Spleen (tissue), 11 donors: ENCODE data around the gene SRF. TPM values are rescaled to one million over a fixed set of nuclear protein-coding genes. Genes with fewer than 3 reads are reported as not detected.

Source experiments
- DNase-seq: peaks from one replicate; pipeline ENCODE4 v3.0.0-alpha.2; 2020
- H3K27ac ChIP-seq, 8 donors: fragments of 200-600 bp; sonication (generic) in 7 of 8; 1 replicate in 4 of 8; 2 replicates in 4 of 8; pipeline versions ENCODE4 v1.5.0 to v1.8.0; 2016 to 2021; ENCODE audit warnings: inconsistent platforms in 4 of 8, mild to moderate bottlenecking in 4 of 8, moderate library complexity in 1 of 8
- H3K27me3 ChIP-seq, 7 donors: fragments of 200-600 bp; sonication (generic) in 6 of 7; replicated peaks in 1 of 7; 1 replicate in 4 of 7; 2 replicates in 3 of 7; pipeline versions ENCODE4 v1.5.0 to v1.8.0; 2016 to 2021; ENCODE audit warnings: inconsistent platforms in 3 of 7, mild to moderate bottlenecking in 1 of 7
- H3K36me3 ChIP-seq, 6 donors: fragments of 200-600 bp; sonication (generic) in 5 of 6; 1 replicate in 4 of 6; 2 replicates in 2 of 6; pipeline versions ENCODE4 v1.5.0 to v1.8.0; 2016 to 2021; ENCODE audit warnings: inconsistent platforms in 2 of 6
- H3K4me1 ChIP-seq, 6 donors: fragments of 200-600 bp; sonication (generic) in 5 of 6; 1 replicate in 3 of 6; 2 replicates in 3 of 6; pipeline versions ENCODE4 v1.5.0 to v1.8.0; 2016 to 2021; ENCODE audit warnings: inconsistent platforms in 3 of 6
- H3K4me3 ChIP-seq, 8 donors: fragments of 200-600 bp; sonication (generic) in 7 of 8; 1 replicate in 4 of 8; 2 replicates in 4 of 8; pipeline versions ENCODE4 v1.5.0 to v1.8.0; 2016 to 2021; ENCODE audit warnings: inconsistent platforms in 4 of 8, mild to moderate bottlenecking in 4 of 8, moderate library complexity in 2 of 8
- H3K9me3 ChIP-seq, 8 donors: fragments of 200-600 bp; sonication (generic) in 7 of 8; 1 replicate in 4 of 8; 2 replicates in 4 of 8; pipeline versions ENCODE4 v1.5.0 to v1.8.0; 2016 to 2021; ENCODE audit warnings: inconsistent platforms in 4 of 8
- CTCF ChIP-seq, 11 experiments: fragments of 200-600 bp in 7 of 11; fragments of 450-650 bp in 4 of 11; sonication (generic) in 4 of 11; IDR thresholded peaks in 8 of 11; conservative IDR thresholded peaks in 3 of 11; 1 replicate in 7 of 11; 2 replicates in 4 of 11; pipeline versions ENCODE4 v1.4.0 to v1.8.0; 2016 to 2021; ENCODE audit warnings: antibody characterized with exemption in 11 of 11, inconsistent platforms in 4 of 11, mild to moderate bottlenecking in 1 of 11
- POLR2A ChIP-seq, 3 donors: fragments of 450-650 bp; IDR thresholded peaks; one replicate each; pipeline ENCODE4 v1.5.1; 2017; ENCODE audit warnings: antibody characterized with exemption in 3 of 3, mild to moderate bottlenecking in 1 of 3
- POLR2AphosphoS5 ChIP-seq, 3 donors: sonication (generic); formaldehyde crosslinking; IDR thresholded peaks; one replicate each; pipeline ENCODE4 v1.5.1; 2017; ENCODE audit warnings: antibody characterized with exemption in 3 of 3
- WGBS, 5 donors: extraction: QIAGEN DNeasy Blood & Tissue Kit in 3 of 5; methylation state at CpG; one replicate each; pipeline versions ENCODE4 v1.1.5 to v1.1.7; 2013 to 2018; 5-methylcytosine and 5-hydroxymethylcytosine counted together
- intact Hi-C: fragments of 100-400 bp; cut with DNase I; formaldehyde crosslinking; loops from one replicate; pipeline ENCODE4 v1.15.0; 2023; ENCODE audit warnings: low total_unique reads
- polyA plus RNA-seq, 3 donors: library from polyadenylated mRNA; stranded (reverse); fragments of 200-250 nt; gene quantifications; one replicate each; pipeline ENCODE4 v1.2.1, GENCODE V29; 2013
- total RNA-seq, 7 donors: library from RNA; depleted of rRNA in 3 of 7; stranded (reverse); fragments of >200 nt in 3 of 7; fragmentation: NEBNext Ultra II Directional in 4 of 7; extraction: Animal tissue kit (Norgen Biotek cat#: 25700) in 4 of 7; gene quantifications; one replicate each; pipeline versions ENCODE4 v1.1.0 to v1.2.1, GENCODE V29; 2016 to 2021
- donor health status: healthy with polysubstance abuse.
- donor health status: DM: no; HTN: no; CAD: no; lungs with moderate emphysema.
- donor health status: DM: no; HTN: no; CAD: no.
- donor health status: Bipolar disorder and iron deficiency.
- donor health status: healthy.
- donor health status: DM: no; HTN: no; CAD: no.
- donor health status: DM: yes; HTN: yes; CAD: no.

SRF gene
- total and polyA plus RNA-seq, 10 donors: 11.6 to 45.6 (median 25.6) TPM

- Histone ChIP-seq H3K9me3 (no peaks in the 10 kb centered on the region), H3K27me3 (no peaks in the 10 kb centered on the region), H3K27ac (no peak overlapping the region), H3K36me3 (peaks cover 0 to 75% (median 48%) of the 10 kb centered on the region in 6 donors), H3K4me1 (peaks cover 17 to 51% (median 30%) of the 10 kb centered on the region in 6 donors), H3K4me3 (no peak overlapping the region)
- WGBS, 5 donors: 94 to 98% (median 97%) methylated on average over 4 of the region's 4 CpGs
- TF ChIP-seq POLR2AphosphoS5 (IDR thresholded peaks at IDR 0.05): no peak
- no peak for TF ChIP-seq CTCF (IDR thresholded peaks at IDR 0.05 in 8 of 11, conservative IDR thresholded peaks at IDR 0.05 in 3 of 11)
- no peak for TF ChIP-seq POLR2A (IDR thresholded peaks at IDR 0.05)
- DNase-seq: peak; percentile 20
- intact Hi-C loops: no loop called here
Measured at GRCh38 chr6:43186706-43187105, 15.6 kb downstream of the SRF start.

DNA sequence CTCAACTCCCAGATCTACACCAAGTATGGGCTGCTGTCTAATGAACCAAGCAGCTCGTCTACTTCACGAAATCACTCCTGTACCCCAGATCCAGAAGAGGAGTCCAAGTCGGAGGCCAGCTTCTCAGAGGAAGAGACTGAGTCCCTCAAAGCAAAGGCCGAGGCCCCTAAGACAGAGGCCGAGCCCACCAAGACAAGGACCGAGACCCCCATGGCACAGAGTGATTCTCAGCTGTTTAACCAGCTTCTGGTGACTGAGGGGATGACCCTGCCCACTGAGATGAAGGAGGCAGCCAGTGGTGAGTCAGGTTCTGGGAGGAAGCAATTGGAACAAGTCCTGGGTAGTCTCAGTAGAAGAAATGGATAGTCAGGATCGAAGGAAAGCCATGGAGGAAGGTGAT lies 16.8 kb downstream of the SRF start:
- H3K9me3 ChIP-seq: no peaks in the 10 kb centered on the region
- peaks cover 0 to 86% (median 54%) of the 10 kb centered on the region in 6 donors for H3K36me3 ChIP-seq
- DNase-seq: peak; percentile 4
- no peak overlapping the region for H3K4me3 ChIP-seq
- 95 to 97% (median 96%) methylated on average over 7 of the region's 7 CpGs for WGBS, 5 donors
- intact Hi-C loops: no loop called here
- TF ChIP-seq POLR2A (IDR thresholded peaks at IDR 0.05) (no peak), POLR2AphosphoS5 (IDR thresholded peaks at IDR 0.05) (no peak), CTCF (IDR thresholded peaks at IDR 0.05 in 8 of 11, conservative IDR thresholded peaks at IDR 0.05 in 3 of 11) (no peak)
- H3K27me3 ChIP-seq: no peaks in the 10 kb centered on the region
- H3K4me1 ChIP-seq: peaks cover 13 to 41% (median 23%) of the 10 kb centered on the region in 6 donors
- H3K27ac ChIP-seq: no peak overlapping the region

GRCh38 chr6:43188426-43188825 lies 17.4 kb downstream of the SRF start:
- TF ChIP-seq CTCF (IDR thresholded peaks at IDR 0.05 in 8 of 11, conservative IDR thresholded peaks at IDR 0.05 in 3 of 11) (no peak), POLR2AphosphoS5 (IDR thresholded peaks at IDR 0.05) (no peak), POLR2A (IDR thresholded peaks at IDR 0.05) (no peak)
- intact Hi-C loops: no loop called here
- DNase-seq: peak; percentile 55

DNA sequence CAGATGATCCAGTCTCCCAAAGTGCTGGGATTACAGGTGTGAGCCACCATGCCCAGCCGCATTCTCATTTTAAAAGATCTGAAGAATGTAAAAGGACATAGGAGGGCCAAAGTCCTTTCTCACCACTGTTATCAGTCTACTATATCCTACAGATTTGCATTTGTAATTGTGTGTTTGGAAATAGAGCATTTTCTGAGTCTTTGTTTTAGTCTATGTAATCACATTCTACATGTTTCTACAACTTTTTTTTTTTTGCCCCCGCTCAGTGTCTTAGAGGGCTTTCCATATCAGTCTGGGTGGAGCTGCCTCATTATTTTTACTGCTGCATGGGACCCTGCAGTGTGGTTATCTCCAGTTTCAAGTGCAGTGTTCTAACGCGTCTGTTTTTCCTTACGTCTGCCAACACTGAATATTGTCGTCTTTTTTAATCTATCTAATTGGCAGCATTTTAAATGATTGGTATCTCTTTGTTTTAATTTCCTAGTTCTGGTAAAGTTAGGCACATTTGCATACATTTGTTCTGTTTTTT lies 18.8 kb downstream of the SRF start:
- no peak for DNase-seq
- Histone ChIP-seq H3K27ac (no peak overlapping the region), H3K27me3 (no peaks in the 10 kb centered on the region), H3K4me1 (peaks cover 0 to 20% (median 5%) of the 10 kb centered on the region in 6 donors), H3K9me3 (no peaks in the 10 kb centered on the region), H3K36me3 (peaks cover 0 to 99% (median 69%) of the 10 kb centered on the region in 6 donors), H3K4me3 (no peak overlapping the region)
- intact Hi-C loops: no loop called here
- 89 to 95% (median 93%) methylated on average over 6 of the region's 6 CpGs for WGBS, 5 donors
- TF ChIP-seq POLR2AphosphoS5 (IDR thresholded peaks at IDR 0.05) (no peak), CTCF (IDR thresholded peaks at IDR 0.05 in 8 of 11, conservative IDR thresholded peaks at IDR 0.05 in 3 of 11) (no peak), POLR2A (IDR thresholded peaks at IDR 0.05) (no peak)

More at GRCh38 chr6:43188426-43188825, 17.4 kb downstream of the SRF start:
- Histone ChIP-seq H3K4me3 (no peak overlapping the region), H3K9me3 (no peaks in the 10 kb centered on the region), H3K4me1 (peaks cover 7 to 34% (median 17%) of the 10 kb centered on the region in 6 donors), H3K27me3 (no peaks in the 10 kb centered on the region), H3K27ac (no peak overlapping the region), H3K36me3 (peaks cover 0 to 92% (median 60%) of the 10 kb centered on the region in 6 donors)
- WGBS, 5 donors: 94 to 98% (median 95%) methylated on average over 10 of the region's 10 CpGs
